NCI-H510A (cell line): ENCODE results near the gene CALB2.
"Not testable (repeated sequence)": the region's sequence is repeated elsewhere in the genome, so short reads cannot be mapped to it uniquely, and the experiment has no call there.

Source experiments
- DNase-seq: peaks from one replicate; lab custom pipeline; 2025; lab: John Stamatoyannopoulos, UW

Gene CALB2

GRCh38 chr16:71352963-71353460 is 5.5 kb upstream of the CALB2 start:
- no peak for DNase-seq

GRCh38 chr16:71353736-71354135 is 4.8 kb upstream of the CALB2 start:
- no peak for DNase-seq

GRCh38 chr16:71354156-71354555 is 4.4 kb upstream of the CALB2 start:
- DNase-seq, result no peak

GRCh38 chr16:71356051-71356740 is 2.3 kb upstream of the CALB2 start:
- no peak for DNase-seq

- not testable (repeated sequence) for DNase-seq
These were observed 1.6 kb upstream of the CALB2 start for GRCh38 chr16:71356936-71357335.

GRCh38 chr16:71357681-71358080 is 842 bp upstream of the CALB2 start:
- DNase-seq, result no peak

GRCh38 chr16:71359431-71359830 is 908 bp downstream of the CALB2 start:
- no peak for DNase-seq

- DNase-seq, result no peak
These were observed 1.9 kb downstream of the CALB2 start for GRCh38 chr16:71360378-71360777.

- no peak for DNase-seq
These were observed 5.7 kb downstream of the CALB2 start for GRCh38 chr16:71364133-71364681.

GRCh38 chr16:71365021-71365420 is 6.5 kb downstream of the CALB2 start:
- DNase-seq, result no peak

GRCh38 chr16:71367241-71367976 is 8.9 kb downstream of the CALB2 start:
- peak; percentile 43 for DNase-seq

- no peak for DNase-seq
These were observed 10.4 kb downstream of the CALB2 start for GRCh38 chr16:71368958-71369357.

GRCh38 chr16:71369494-71369893 is 11.0 kb downstream of the CALB2 start:
- no peak for DNase-seq

GRCh38 chr16:71371237-71371636 is 12.7 kb downstream of the CALB2 start:
- no peak for DNase-seq

GRCh38 chr16:71373073-71373472 is 14.6 kb downstream of the CALB2 start:
- DNase-seq, result no peak

- no peak for DNase-seq
These were observed 18.1 kb downstream of the CALB2 start for GRCh38 chr16:71376465-71377157.

- DNase-seq, result no peak
These were observed 21.2 kb downstream of the CALB2 start for GRCh38 chr16:71379711-71380110.

- no peak for DNase-seq
These were observed 22.3 kb downstream of the CALB2 start for GRCh38 chr16:71380831-71381230.

- no peak for DNase-seq
These were observed 24.7 kb downstream of the CALB2 start for GRCh38 chr16:71383054-71383773.

- DNase-seq, result no peak
These were observed 25.7 kb downstream of the CALB2 start for GRCh38 chr16:71384073-71384724.
